Measurements from ENCODE around the gene TRIM43B. TPM values are rescaled to one million over a fixed set of nuclear protein-coding genes. Genes with fewer than 3 reads are reported as not detected.
"Not testable (repeated sequence)": the region's sequence is repeated elsewhere in the genome, so short reads cannot be mapped to it uniquely, and the experiment has no call there.

TRIM43B gene
- total RNA-seq = not detected

GRCh38 chr2:95484654-95485053 lies at the start of gene TRIM43B:
TSS of gene TRIM43B (minus strand) at chr2:95484754. CDS start at chr2:95482714, 2,040 bp downstream.
- not testable (repeated sequence) for ATAC-seq

- ATAC-seq = no peak
These were observed 46.8 kb upstream of the TRIM43B start for GRCh38 chr2:95531254-95531771.

GRCh38 chr2:95530734-95531133 lies 46.2 kb upstream of the TRIM43B start:
- ATAC-seq = no peak

GRCh38 chr2:95526360-95527341 lies 42.1 kb upstream of the TRIM43B start:
- peak; percentile 81 for ATAC-seq

- ATAC-seq = peak; percentile 68
These were observed 40.9 kb upstream of the TRIM43B start for GRCh38 chr2:95525294-95526035.

GRCh38 chr2:95524195-95524594 lies 39.6 kb upstream of the TRIM43B start:
- ATAC-seq = no peak

- no peak for ATAC-seq
These were observed 30.2 kb upstream of the TRIM43B start for GRCh38 chr2:95514718-95515117.

- ATAC-seq = not testable (repeated sequence)
These were observed 29.7 kb upstream of the TRIM43B start for GRCh38 chr2:95514226-95514625.

GRCh38 chr2:95509408-95509807 lies 24.9 kb upstream of the TRIM43B start:
- ATAC-seq = no peak

GRCh38 chr2:95505222-95505621 lies 20.7 kb upstream of the TRIM43B start:
- ATAC-seq = no peak

- no peak for ATAC-seq
These were observed 16.3 kb upstream of the TRIM43B start for GRCh38 chr2:95500854-95501253.

GRCh38 chr2:95492076-95492475 lies 7.5 kb upstream of the TRIM43B start:
- ATAC-seq = not testable (repeated sequence)

GRCh38 chr2:95475025-95475424 lies 9.5 kb downstream of the TRIM43B start:
- not testable (repeated sequence) for ATAC-seq

GRCh38 chr2:95467984-95468383 lies 16.6 kb downstream of the TRIM43B start:
- not testable (repeated sequence) for ATAC-seq

- ATAC-seq = not testable (repeated sequence)
These were observed 18.0 kb downstream of the TRIM43B start for GRCh38 chr2:95466572-95466971.

- ATAC-seq = not testable (repeated sequence)
These were observed 21.3 kb downstream of the TRIM43B start for GRCh38 chr2:95463292-95463691.

GRCh38 chr2:95445317-95445716 lies 39.2 kb downstream of the TRIM43B start:
- ATAC-seq = not testable (repeated sequence)

- ATAC-seq = not testable (repeated sequence)
These were observed 42.0 kb downstream of the TRIM43B start for GRCh38 chr2:95442474-95443099.

- not testable (repeated sequence) for ATAC-seq
These were observed 48.7 kb downstream of the TRIM43B start for GRCh38 chr2:95435872-95436209.

- ATAC-seq = not testable (repeated sequence)
These were observed 49.2 kb downstream of the TRIM43B start for GRCh38 chr2:95435162-95435871.

- peak; percentile 52 for ATAC-seq
These were observed 50.0 kb downstream of the TRIM43B start for GRCh38 chr2:95434507-95435076.

- peak; percentile 28 for ATAC-seq
These were observed 50.6 kb downstream of the TRIM43B start for GRCh38 chr2:95433973-95434372.

Data from esophagus mucosa (tissue), 1 donor.